IMR-90 (cell line): ENCODE data around the gene APOE. TPM values are rescaled to one million over a fixed set of nuclear protein-coding genes. Genes with fewer than 3 reads are reported as not detected.
A peak's percentile ranks its signal among the peaks of the same experiment; 100 is the strongest.

ENCODE experiments used
- ATAC-seq: fragments of 200-7000 bp; cut with Tn5 transposase; 2 replicates; pipeline ENCODE4 v1.9.1; 2020; ENCODE audit warnings: low read depth, mild to moderate bottlenecking, moderate library complexity
- BruUV-seq: library from RNA; stranded (reverse); fragments of 400-500 nt; replicated peaks from 2 replicates; lab custom pipeline; 2021; lab: Mats Ljungman, UMichigan
- CTCF ChIA-PET: fragments of 300-600 bp; formaldehyde crosslinking; extraction: SDS; loops from one replicate; lab custom pipeline; 2021; ENCODE audit warnings: antibody characterized with exemption; lab: Yijun Ruan, JAX
- POLR2A ChIA-PET: fragments of 300-600 bp; sonication (Branson Sonifier 250); formaldehyde crosslinking; loops from one replicate; lab custom pipeline; 2022; ENCODE audit warnings: antibody characterized with exemption; ENCODE audit not compliant: unreplicated experiment; lab: Charles Lee
- DNase-seq: peaks from one replicate; pipeline ENCODE4 v3.0.0; 2013
- H2AFZ ChIP-seq: replicated peaks from 2 replicates; pipeline ENCODE3; 2013; ENCODE audit warnings: low read length, mild to moderate bottlenecking; ENCODE audit not compliant: poor library complexity
- H2AK5ac ChIP-seq: 2 replicates; pipeline ENCODE4 v1.6.1; 2013; ENCODE audit warnings: low read depth, low read length, inconsistent platforms
- H2AK9ac ChIP-seq: replicated peaks from 2 replicates; pipeline ENCODE3; 2013; ENCODE audit warnings: mild to moderate bottlenecking, low read depth, low read length, moderate library complexity; ENCODE audit not compliant: poor library complexity
- H2BK120ac ChIP-seq: 2 replicates; pipeline ENCODE4 v1.6.1; 2013; ENCODE audit warnings: low read depth, low read length, inconsistent platforms
- H2BK15ac ChIP-seq: 3 replicates; pipeline ENCODE4 v1.6.1; 2013; ENCODE audit warnings: low read depth, low read length, inconsistent platforms
- H2BK20ac ChIP-seq: 2 replicates; pipeline ENCODE4 v1.6.1; 2013; ENCODE audit warnings: low read depth, mild to moderate bottlenecking, inconsistent platforms, low read length, moderate library complexity
- H2BK5ac ChIP-seq: 2 replicates; pipeline ENCODE4 v1.6.1; 2013; ENCODE audit warnings: mild to moderate bottlenecking, low read depth, low read length, inconsistent platforms; ENCODE audit not compliant: poor library complexity, severe bottlenecking
- H3K14ac ChIP-seq: replicated peaks from 2 replicates; pipeline ENCODE4 v1.6.1; 2013; ENCODE audit warnings: low read depth, low read length, inconsistent platforms
- H3K18ac ChIP-seq: 2 replicates; pipeline ENCODE4 v1.6.1; 2013; ENCODE audit warnings: low read depth, low read length, control low read depth
- H3K23ac ChIP-seq: 2 replicates; pipeline ENCODE4 v1.6.1; 2013; ENCODE audit warnings: low read depth, low read length, inconsistent platforms
- H3K27ac ChIP-seq: 2 replicates; pipeline ENCODE4 v1.5.1; 2013; ENCODE audit warnings: mild to moderate bottlenecking, control low read depth, low read length; ENCODE audit not compliant: insufficient read depth
- H3K27me3 ChIP-seq: 2 replicates; pipeline ENCODE4 v1.6.1; 2013; ENCODE audit warnings: low read length; ENCODE audit not compliant: control insufficient read depth, insufficient read depth
- H3K36me3 ChIP-seq: 2 replicates; pipeline ENCODE4 v1.6.1; 2013; ENCODE audit warnings: low read length, mixed read lengths; ENCODE audit not compliant: control insufficient read depth, insufficient read depth
- H3K4ac ChIP-seq: 2 replicates; pipeline ENCODE4 v1.6.1; 2013; ENCODE audit warnings: low read depth, low read length, inconsistent platforms
- H3K4me1 ChIP-seq: 2 replicates; pipeline ENCODE4 v1.6.1; 2013; ENCODE audit warnings: low read length, mixed read lengths; ENCODE audit not compliant: control insufficient read depth, insufficient read depth
- H3K4me2 ChIP-seq: 2 replicates; pipeline ENCODE4 v1.6.1; 2013; ENCODE audit warnings: low read depth, mild to moderate bottlenecking, control low read depth, low read length, moderate library complexity
- H3K4me3 ChIP-seq: 2 replicates; pipeline ENCODE4 v1.5.1; 2013; ENCODE audit warnings: low read depth, mild to moderate bottlenecking, control low read depth, low read length, moderate library complexity; ENCODE audit not compliant: insufficient read depth
- H3K56ac ChIP-seq: 2 replicates; pipeline ENCODE4 v1.6.1; 2013; ENCODE audit warnings: low read length, inconsistent platforms; ENCODE audit not compliant: insufficient read depth; ENCODE audit errors: extremely low read depth
- H3K79me1 ChIP-seq, 2 experiments: 2 replicates each; pipeline ENCODE4 v1.6.1; 2013; ENCODE audit warnings: low read length in 2 of 2, inconsistent platforms in 1 of 2, low read depth in 1 of 2
- H3K9ac ChIP-seq: 2 replicates; pipeline ENCODE4 v1.6.1; 2013; ENCODE audit warnings: low read depth, low read length, control low read depth
- H3K9me1 ChIP-seq: 2 replicates; pipeline ENCODE4 v1.6.1; 2013; ENCODE audit warnings: low read length, inconsistent platforms; ENCODE audit not compliant: insufficient read depth
- H3K9me3 ChIP-seq: 2 replicates; pipeline ENCODE4 v1.6.1; 2013; ENCODE audit warnings: low read length; ENCODE audit not compliant: control insufficient read depth, insufficient read depth
- H4K20me1 ChIP-seq: 2 replicates; pipeline ENCODE4 v1.6.1; 2013; ENCODE audit warnings: low read length, inconsistent platforms; ENCODE audit not compliant: insufficient read depth
- H4K5ac ChIP-seq: 2 replicates; pipeline ENCODE4 v1.6.1; 2013; ENCODE audit warnings: mild to moderate bottlenecking, low read depth, low read length, control low read depth
- H4K8ac ChIP-seq, 2 experiments: 2 replicates each; pipeline ENCODE4 v1.6.1; 2013; ENCODE audit warnings: low read depth in 2 of 2, low read length in 2 of 2, control low read depth in 1 of 2, inconsistent platforms in 1 of 2
- H4K91ac ChIP-seq: 2 replicates; pipeline ENCODE4 v1.6.1; 2013; ENCODE audit warnings: low read depth, low read length, inconsistent platforms; ENCODE audit not compliant: insufficient read depth
- BHLHE40 ChIP-seq: fragments of 150-350 bp; IDR thresholded peaks from 2 replicates; pipeline ENCODE4 v1.6.1; 2016; ENCODE audit warnings: mild to moderate bottlenecking, low read depth, low read length
- CEBPB ChIP-seq: IDR thresholded peaks from 2 replicates; pipeline ENCODE4 v1.6.1; 2012; ENCODE audit warnings: low read depth, low read length, improper control_type of control experiment
- CHD1 ChIP-seq: IDR thresholded peaks from 2 replicates; pipeline ENCODE4 v1.6.1; 2012; ENCODE audit warnings: low read depth, low read length, improper control_type of control experiment
- FOS ChIP-seq: fragments of 150-350 bp; IDR thresholded peaks from 2 replicates; pipeline ENCODE4 v1.6.1; 2016; ENCODE audit warnings: low read depth, low read length
- MAFK ChIP-seq: IDR thresholded peaks from 2 replicates; pipeline ENCODE4 v1.6.1; 2012; ENCODE audit warnings: low read depth, low read length, improper control_type of control experiment
- MAZ ChIP-seq: IDR thresholded peaks from 2 replicates; pipeline ENCODE4 v1.6.1; 2012; ENCODE audit warnings: low read depth, mild to moderate bottlenecking, low read length, improper control_type of control experiment, moderate library complexity, borderline replicate concordance
- MXI1 ChIP-seq: IDR thresholded peaks from 2 replicates; pipeline ENCODE4 v1.6.1; 2012; ENCODE audit warnings: low read depth, mild to moderate bottlenecking, low read length, moderate library complexity, borderline replicate concordance
- NFE2L2 ChIP-seq: fragments of 150-350 bp; IDR thresholded peaks from 2 replicates; pipeline ENCODE4 v1.6.1; 2016; ENCODE audit warnings: low read depth, mild to moderate bottlenecking, low read length
- POLR2A ChIP-seq: IDR thresholded peaks from 2 replicates; pipeline ENCODE4 v1.6.1; 2012; ENCODE audit warnings: mild to moderate bottlenecking, low read depth, low read length
- RAD21 ChIP-seq: IDR thresholded peaks from 2 replicates; pipeline ENCODE4 v1.6.1; 2012; ENCODE audit warnings: low read length, improper control_type of control experiment
- RCOR1 ChIP-seq: IDR thresholded peaks from 2 replicates; pipeline ENCODE4 v1.6.1; 2012; ENCODE audit warnings: mild to moderate bottlenecking, low read length, improper control_type of control experiment; ENCODE audit not compliant: insufficient replicate concordance
- RFX5 ChIP-seq: IDR thresholded peaks from 2 replicates; pipeline ENCODE4 v1.8.0; 2012; ENCODE audit warnings: low read depth, mild to moderate bottlenecking, low read length, moderate library complexity
- SMC3 ChIP-seq: fragments of 150-350 bp; IDR thresholded peaks from 2 replicates; pipeline ENCODE4 v1.6.1; 2016; ENCODE audit warnings: low read depth, mild to moderate bottlenecking, antibody characterized with exemption, low read length, moderate library complexity
- WGBS, 2 experiments: methylation state at CpG; one replicate each; pipeline versions ENCODE4 v1.1.5 to v1.1.7; 2013; ENCODE audit warnings: missing lambda C conversion rate in 2 of 2; ENCODE audit not compliant: insufficient read length in 1 of 2; ENCODE audit errors: extremely low coverage in 2 of 2; 5-methylcytosine and 5-hydroxymethylcytosine counted together
- dilution Hi-C: fragments of 300-500 bp; cut with HindIII; formaldehyde crosslinking; loops from one replicate; pipeline ENCODE4 v1.14.3; 2018; ENCODE audit warnings: low sequenced_read_pairs; ENCODE audit not compliant: unreplicated experiment
- in situ Hi-C: fragments of 300-500 bp; cut with MboI; formaldehyde crosslinking; loops from 3 replicates; pipeline ENCODE4 v1.14.3; 2019; ENCODE audit warnings: low sequenced_read_pairs, inconsistent platforms, mixed read lengths
- intact Hi-C: fragments of 100-400 bp; cut with micrococcal nuclease; formaldehyde crosslinking; loops from 2 replicates; pipeline ENCODE4 v1.10.0; 2022
- polyA plus RNA-seq, 3 experiments: library from polyadenylated mRNA; depleted of rRNA; stranded (reverse); fragments of >200 nt; gene quantifications; 2 replicates each; pipeline ENCODE4 v1.2.3, GENCODE V29; 2012; ENCODE audit warnings: low replicate concordance in 1 of 3
- total RNA-seq: library from RNA; depleted of rRNA; stranded (reverse); fragments of >200 nt; gene quantifications from 2 replicates; pipeline ENCODE4 v1.2.3, GENCODE V29; 2012
- TF ChIP-seq, protein P1 (sequence below): fragments of 150-350 bp; IDR thresholded peaks from 2 replicates; pipeline ENCODE4 v1.6.1; 2017; ENCODE audit warnings: mild to moderate bottlenecking, antibody characterized with exemption, low read length, low read depth
- TF ChIP-seq, protein P2 (sequence below): conservative IDR thresholded peaks from 2 replicates; pipeline ENCODE4 v1.5.1; 2012; ENCODE audit warnings: mild to moderate bottlenecking, low read depth, low read length, improper control_type of control experiment
- TF ChIP-seq, protein P3 (sequence below): fragments of 150-350 bp; IDR thresholded peaks from 2 replicates; pipeline ENCODE4 v1.6.1; 2016; ENCODE audit warnings: low read depth, mild to moderate bottlenecking, low read length, moderate library complexity, borderline replicate concordance

APOE gene
- total and polyA plus RNA-seq, 2 of the 4 experiments (the other 2 are of a cell fraction) = 0.18 to 2.0 TPM

DNA sequence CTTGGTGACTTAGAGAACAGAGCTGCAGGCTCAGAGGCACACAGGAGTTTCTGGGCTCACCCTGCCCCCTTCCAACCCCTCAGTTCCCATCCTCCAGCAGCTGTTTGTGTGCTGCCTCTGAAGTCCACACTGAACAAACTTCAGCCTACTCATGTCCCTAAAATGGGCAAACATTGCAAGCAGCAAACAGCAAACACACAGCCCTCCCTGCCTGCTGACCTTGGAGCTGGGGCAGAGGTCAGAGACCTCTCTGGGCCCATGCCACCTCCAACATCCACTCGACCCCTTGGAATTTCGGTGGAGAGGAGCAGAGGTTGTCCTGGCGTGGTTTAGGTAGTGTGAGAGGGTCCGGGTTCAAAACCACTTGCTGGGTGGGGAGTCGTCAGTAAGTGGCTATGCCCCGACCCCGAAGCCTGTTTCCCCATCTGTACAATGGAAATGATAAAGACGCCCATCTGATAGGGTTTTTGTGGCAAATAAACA is 18.7 kb downstream of the APOE start:
- Histone ChIP-seq H3K4me1 (peaks cover 23% of the 10 kb centered on the region), H3K9me1 (no peaks in the 10 kb centered on the region), H3K23ac (peak overlapping the region; percentile 50; the same call in 1 of the 2 replicates), H4K8ac (peak overlapping the region; percentile 41 to 70), H3K14ac (peak overlapping the region; percentile 65), H3K4ac (peak overlapping the region; percentile 31), H2AFZ (peak overlapping the region; percentile 63), H4K91ac (peak overlapping the region; percentile 55; the same call in 1 of the 2 replicates), H2BK120ac (peak overlapping the region; percentile 68; the same call in 1 of the 2 replicates), H2AK5ac (peak overlapping the region; percentile 90; the same call in 1 of the 2 replicates), H3K9me3 (no peaks in the 10 kb centered on the region), H3K36me3 (no peaks in the 10 kb centered on the region), H4K20me1 (no peaks in the 10 kb centered on the region), H2BK15ac (peak overlapping the region; percentile 10; the same call in 1 of the 3 replicates), H4K5ac (peak overlapping the region; percentile 85), H3K9ac (peak overlapping the region; percentile 20; the same call in 1 of the 2 replicates), H3K4me2 (no peak overlapping the region; the same call in 1 of the 2 replicates), H2AK9ac (no peak overlapping the region), H2BK5ac (no peak overlapping the region), H3K18ac (peak overlapping the region; percentile 88), H3K27me3 (no peaks in the 10 kb centered on the region), H3K4me3 (no peak overlapping the region), H3K56ac (no peak overlapping the region), H3K27ac (peak overlapping the region; percentile 79; the same call in 1 of the 2 replicates), H3K79me1 (no peaks in the 10 kb centered on the region), H2BK20ac (peak overlapping the region; percentile 44; the same call in 1 of the 2 replicates)
- BruUV-seq = no TSS peak
- intact Hi-C loops = no loop called here
- dilution Hi-C loops = no loop called here
- DNase-seq = no peak
- in situ Hi-C loops = no loop called here
- TF ChIP-seq, protein P1, sequence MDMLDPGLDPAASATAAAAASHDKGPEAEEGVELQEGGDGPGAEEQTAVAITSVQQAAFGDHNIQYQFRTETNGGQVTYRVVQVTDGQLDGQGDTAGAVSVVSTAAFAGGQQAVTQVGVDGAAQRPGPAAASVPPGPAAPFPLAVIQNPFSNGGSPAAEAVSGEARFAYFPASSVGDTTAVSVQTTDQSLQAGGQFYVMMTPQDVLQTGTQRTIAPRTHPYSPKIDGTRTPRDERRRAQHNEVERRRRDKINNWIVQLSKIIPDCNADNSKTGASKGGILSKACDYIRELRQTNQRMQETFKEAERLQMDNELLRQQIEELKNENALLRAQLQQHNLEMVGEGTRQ = no peak
- TF ChIP-seq BHLHE40 (no peak), RAD21 (no peak), RFX5 (no peak), CHD1 (no peak), NFE2L2 (no peak), CEBPB (no peak), MAFK (no peak), POLR2A (no peak), SMC3 (no peak), MAZ (no peak), MXI1 (no peak), FOS (no peak), RCOR1 (no peak)
- TF ChIP-seq, protein P2, sequence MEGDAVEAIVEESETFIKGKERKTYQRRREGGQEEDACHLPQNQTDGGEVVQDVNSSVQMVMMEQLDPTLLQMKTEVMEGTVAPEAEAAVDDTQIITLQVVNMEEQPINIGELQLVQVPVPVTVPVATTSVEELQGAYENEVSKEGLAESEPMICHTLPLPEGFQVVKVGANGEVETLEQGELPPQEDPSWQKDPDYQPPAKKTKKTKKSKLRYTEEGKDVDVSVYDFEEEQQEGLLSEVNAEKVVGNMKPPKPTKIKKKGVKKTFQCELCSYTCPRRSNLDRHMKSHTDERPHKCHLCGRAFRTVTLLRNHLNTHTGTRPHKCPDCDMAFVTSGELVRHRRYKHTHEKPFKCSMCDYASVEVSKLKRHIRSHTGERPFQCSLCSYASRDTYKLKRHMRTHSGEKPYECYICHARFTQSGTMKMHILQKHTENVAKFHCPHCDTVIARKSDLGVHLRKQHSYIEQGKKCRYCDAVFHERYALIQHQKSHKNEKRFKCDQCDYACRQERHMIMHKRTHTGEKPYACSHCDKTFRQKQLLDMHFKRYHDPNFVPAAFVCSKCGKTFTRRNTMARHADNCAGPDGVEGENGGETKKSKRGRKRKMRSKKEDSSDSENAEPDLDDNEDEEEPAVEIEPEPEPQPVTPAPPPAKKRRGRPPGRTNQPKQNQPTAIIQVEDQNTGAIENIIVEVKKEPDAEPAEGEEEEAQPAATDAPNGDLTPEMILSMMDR = no peak
- TF ChIP-seq, protein P3, sequence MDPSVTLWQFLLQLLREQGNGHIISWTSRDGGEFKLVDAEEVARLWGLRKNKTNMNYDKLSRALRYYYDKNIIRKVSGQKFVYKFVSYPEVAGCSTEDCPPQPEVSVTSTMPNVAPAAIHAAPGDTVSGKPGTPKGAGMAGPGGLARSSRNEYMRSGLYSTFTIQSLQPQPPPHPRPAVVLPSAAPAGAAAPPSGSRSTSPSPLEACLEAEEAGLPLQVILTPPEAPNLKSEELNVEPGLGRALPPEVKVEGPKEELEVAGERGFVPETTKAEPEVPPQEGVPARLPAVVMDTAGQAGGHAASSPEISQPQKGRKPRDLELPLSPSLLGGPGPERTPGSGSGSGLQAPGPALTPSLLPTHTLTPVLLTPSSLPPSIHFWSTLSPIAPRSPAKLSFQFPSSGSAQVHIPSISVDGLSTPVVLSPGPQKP = no peak
- POLR2A ChIA-PET = no interaction called here
- CTCF ChIA-PET = interaction anchor here (1.1 kb wide), 1 partner anchor 12 kb away, joined by 4 read pairs; no protein-coding TSS in a partner anchor
- WGBS, 2 experiments = 67% methylated on average over 3 of the region's 8 CpGs; no CpG with 5 or more reads in 1 of the 2 experiments
- no peak for ATAC-seq
